Stimulated activated CD4-positive, alpha-beta T cell treated with anti-CD3 and anti-CD28 coated beads, Interleukin-12 subunit alpha, Interleukin-12 subunit beta, amount 100 ng/mL, for 4 hours (primary cell): Measurements from ENCODE around the gene ASCL5.

Experiments
- DNase-seq: peaks from one replicate; pipeline ENCODE4 v3.0.0-alpha.2; 2020

Gene ASCL5

DNA sequence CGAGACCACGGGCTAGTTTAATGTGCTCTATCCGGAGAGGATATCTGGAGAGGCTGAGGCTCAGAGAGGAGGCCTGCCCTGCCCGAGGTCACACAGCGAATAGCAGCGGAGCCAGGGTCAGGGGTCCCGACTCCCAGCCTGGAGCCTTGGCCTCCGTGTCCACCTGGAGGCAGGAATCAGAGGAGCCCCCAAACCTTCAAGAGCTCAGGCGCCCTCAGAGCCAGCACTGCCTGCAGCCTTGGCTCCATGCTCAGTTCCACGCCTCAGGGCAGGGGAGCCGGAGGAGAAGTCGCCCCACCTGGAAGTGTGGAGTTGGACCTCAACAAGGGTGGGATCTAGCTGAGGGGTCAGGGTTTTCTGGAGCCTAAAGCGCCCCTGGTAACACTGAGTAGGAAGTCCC, 2.0 kb upstream of the ASCL5 start:
- DNase-seq = no peak

GRCh38 chr1:201128476-201128875, 1.5 kb upstream of the ASCL5 start:
- DNase-seq = no peak

GRCh38 chr1:201127755-201128455, 921 bp upstream of the ASCL5 start:
- DNase-seq = no peak

DNA sequence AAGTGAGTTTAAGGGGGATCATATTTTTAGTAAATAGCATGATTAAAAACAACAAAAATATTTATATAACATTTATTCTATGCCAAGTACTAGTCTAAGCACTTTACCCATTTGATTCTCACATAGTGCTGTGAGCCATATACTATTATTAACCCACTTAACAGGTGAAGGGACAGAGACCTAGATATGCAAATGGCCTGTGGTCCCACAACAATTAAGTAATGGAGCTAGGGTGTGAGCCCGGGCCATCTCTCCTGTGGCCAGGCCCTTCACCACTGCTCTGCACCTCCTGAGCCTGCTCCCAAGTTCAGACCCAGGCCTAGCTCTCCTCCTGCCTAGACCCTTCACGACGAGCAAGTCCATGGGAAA, 537 bp downstream of the ASCL5 start:
- no peak for DNase-seq

DNA sequence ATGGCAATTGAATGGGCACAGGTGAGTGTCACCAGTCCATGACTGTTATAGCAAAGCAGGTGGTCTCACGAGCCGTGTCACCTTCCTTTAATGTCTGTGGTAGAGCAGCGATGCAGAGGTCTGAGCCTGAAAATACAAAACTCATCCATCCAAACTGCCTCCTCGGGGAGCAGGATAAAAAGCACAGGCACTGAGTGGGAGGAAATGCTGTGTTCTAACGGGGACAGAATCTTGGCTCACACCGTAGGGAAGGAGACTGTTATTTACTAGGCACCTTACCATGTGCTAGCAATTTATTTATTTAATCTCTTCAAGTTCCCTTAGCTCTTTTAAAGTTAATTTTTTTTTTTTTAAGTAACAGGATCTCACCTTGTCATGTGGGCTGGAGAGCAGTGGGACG, 1.2 kb downstream of the ASCL5 start:
- no peak for DNase-seq

DNA sequence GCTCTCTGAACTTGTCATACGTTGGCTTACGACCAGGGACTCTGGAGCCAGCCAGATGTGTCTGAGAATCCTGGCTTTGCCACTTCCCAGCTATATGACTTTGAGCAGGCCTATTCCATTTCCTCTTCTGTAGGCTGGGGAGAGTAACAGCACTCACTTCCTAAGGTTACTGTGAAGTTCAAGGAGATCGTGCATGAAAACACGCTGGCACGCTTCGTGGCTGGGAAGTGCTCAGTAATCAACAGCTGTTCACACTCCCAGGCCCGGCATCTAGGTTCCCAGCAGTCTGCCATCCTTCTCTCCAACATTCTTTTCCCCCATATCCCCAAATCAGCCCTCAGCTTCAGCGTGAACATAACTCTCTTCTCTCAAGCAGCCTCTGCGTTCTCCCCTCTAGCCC, 2.0 kb downstream of the ASCL5 start:
- no peak for DNase-seq

DNA sequence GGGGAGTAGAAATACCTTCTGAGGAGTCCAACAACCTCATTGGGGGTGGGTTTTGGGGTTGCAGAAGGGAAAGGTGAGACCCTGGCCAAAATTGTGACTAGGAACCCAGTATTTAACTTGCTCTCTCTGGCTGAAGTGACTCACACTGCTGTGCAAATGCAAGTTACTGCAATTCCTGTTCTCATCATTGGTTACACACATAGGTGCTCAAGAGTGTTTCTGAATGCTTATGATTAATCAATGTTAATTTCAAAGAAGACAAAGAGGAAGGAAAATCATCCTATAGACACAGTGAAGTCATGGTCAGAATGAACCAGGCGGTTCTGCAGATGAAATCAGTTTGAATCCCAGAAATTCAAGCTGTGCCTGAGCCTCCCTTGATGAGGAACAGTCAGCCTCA, 3.1 kb downstream of the ASCL5 start:
- DNase-seq = no peak

DNA sequence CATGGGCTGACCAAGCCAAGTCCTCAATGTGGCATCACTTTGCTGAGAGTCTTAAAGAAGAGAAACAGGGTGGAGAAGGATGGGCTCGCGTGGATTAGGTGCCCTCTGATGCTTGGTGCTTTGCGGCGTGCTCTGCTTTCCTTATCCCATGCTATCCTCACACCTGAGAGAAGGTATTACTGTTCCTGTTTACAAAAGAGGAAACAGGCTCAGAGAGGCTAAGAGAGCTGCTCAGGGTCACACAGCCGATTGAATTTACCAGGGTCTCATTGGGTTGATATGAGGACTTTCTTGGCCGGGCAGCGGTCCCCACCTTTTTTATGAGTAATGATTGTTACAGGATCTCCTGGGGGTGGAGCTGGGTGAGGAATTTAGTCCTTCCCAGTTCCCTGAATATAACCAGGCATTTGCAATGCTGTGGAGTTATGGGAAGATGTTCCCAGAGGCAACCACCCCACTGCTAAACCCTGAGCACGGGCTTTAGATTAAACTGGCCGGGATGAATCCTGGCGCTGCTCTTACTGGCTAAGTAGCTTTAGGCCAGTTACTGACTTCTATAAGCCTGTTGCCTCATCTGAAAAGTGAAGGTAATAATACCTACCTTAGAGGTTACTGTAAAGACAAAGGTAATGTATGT, 4.5 kb downstream of the ASCL5 start:
- DNase-seq = no peak

GRCh38 chr1:201119206-201120197, 7.5 kb downstream of the ASCL5 start:
- peak; percentile 32 for DNase-seq

DNA sequence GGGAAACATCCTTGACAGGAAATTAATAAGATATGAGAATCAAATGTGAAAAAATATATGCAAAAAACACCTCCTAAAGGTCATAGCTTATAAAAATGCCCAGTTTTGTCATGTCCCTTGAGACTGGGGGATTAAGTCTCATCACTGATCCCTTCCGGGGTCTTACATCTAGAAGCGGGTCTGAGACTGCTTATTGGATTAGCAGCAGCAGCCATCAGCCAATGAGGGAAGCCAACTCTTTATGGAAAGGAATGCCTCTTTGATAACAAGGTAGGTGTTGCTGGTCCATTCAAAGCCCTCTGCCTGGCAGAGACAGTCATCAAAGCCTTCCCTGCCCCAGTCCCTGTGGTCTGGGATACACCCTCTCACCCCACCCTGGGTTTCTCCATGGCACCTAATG, 10.9 kb downstream of the ASCL5 start:
- DNase-seq = no peak

GRCh38 chr1:201115390-201115937, 11.5 kb downstream of the ASCL5 start:
- no peak for DNase-seq

DNA sequence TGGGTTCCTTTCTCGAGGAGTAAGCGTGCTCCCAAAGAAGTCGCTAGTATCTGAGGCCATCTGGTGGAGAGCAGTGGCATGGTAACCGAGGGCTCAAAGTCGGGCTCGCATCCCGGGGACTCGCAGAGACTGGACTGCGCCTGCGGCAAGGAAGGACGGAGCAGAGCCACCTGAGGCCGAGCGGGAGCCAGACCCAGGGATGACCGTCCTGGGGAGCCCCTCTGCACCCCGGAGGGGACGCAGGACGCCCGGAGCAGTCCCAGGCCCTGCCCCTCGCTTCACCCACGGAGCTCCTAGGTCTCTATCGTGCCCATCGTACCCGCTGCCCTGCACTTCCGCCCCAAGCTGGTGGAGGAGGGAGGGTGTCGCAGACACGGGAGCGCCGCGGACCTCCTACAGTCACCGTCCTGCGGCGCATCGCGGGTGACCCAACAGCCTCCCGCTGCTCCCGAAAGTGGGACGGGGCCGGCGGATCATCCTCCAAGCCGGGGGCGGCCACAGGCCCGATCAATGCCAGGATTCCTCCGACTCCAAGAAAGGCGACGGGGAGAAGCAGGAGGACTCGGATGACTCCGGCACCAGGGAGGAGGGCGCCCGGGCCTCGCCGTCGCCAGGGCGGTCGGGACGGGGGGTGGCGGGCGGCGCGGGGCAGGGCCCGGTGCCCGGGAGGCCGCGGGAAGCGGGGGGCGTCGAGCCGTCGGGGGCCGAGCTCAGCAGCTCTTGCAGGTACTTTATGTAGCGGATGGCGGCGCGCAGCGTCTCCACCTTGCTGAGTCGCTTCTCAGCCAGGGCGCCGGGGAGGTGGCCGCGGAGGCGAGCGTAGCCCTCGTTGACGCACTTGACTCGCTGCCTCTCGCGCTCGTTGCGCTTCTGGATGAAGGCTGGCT, 12.5 kb downstream of the ASCL5 start:
- DNase-seq = peak; percentile 65

DNA sequence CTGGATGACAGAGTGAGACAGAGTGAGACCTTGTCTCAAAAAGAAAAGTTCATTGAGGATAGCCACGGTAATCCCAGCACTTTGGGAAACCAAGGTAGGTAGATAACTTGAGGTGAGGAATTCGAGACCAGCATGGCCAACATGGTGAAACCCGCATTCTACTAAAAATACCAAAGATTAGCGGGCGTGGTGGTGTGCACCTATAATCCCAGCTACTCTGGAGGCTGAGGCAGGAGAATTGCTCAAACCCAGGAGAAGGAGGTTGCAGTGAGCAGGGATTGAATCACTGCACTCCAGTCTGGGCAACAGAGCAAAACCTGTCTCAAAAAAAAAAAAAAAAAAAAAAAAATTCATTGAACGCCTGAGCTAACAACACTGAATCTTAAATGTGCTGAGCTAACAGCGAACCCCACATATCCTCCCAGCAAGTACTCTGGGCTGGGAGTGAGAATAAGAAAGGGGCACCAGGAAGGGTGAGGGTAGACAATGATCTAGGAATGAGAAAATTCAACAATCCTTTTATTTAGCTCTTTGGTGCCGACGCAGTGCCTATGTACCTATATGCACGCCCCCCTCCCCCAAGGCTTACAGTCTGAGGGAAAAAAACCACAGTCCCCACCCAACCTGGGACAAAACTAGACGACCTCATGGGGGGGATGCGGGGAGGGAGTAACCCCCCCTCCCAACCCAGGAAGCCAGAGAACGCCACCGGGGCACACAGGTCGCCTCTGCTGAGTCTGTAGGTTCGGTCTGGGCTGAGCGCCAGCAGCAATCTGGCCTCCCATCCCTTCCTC, 13.3 kb downstream of the ASCL5 start:
- no peak for DNase-seq

GRCh38 chr1:201112926-201113325, 14.1 kb downstream of the ASCL5 start:
- no peak for DNase-seq

GRCh38 chr1:201112173-201112731, 14.7 kb downstream of the ASCL5 start, which contains the start of gene CACNA1S:
CACNA1S (minus strand) TSS chr1:201112426; CDS start chr1:201112339, 87 bp downstream.
- DNase-seq = no peak

DNA sequence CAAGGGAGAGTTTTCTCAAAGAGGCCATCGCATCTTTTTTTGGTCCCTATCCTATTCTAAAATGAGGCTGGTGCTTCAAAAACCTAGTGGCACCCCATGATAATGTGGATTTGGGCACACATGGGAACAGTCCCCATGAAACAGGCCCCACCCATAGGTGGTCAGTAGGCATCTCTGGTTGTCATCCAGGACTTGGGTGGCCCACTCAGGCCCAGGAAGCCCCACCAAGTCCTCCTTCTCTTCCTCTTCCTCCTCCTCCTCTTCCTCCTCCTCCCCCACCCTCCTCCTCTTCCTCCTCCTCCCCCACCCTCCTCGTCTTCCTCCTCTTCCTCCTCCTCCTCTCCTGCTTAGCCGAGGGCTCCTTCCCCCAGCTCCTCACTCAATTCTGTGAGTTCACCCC, 15.3 kb downstream of the ASCL5 start:
- no peak for DNase-seq

DNA sequence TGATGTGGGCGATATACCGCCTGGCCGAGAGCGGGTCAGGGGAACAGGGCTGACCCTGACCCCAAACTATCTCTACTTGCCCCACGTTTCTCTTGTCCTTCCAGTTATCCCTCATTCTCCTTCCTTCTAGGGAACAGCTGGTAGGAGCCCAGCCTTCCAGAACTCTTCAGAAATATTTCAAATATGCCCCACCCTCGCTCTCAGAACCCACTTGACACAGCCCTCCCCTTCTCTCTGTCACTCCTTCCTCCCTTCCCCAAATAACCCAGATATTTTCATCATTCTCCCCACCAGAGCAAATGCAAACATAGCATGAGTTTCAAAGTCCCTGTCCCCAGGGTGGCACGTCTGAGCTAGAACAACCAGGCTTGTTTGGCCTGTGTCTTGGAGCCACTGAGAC, 15.8 kb downstream of the ASCL5 start:
- DNase-seq = no peak

DNA sequence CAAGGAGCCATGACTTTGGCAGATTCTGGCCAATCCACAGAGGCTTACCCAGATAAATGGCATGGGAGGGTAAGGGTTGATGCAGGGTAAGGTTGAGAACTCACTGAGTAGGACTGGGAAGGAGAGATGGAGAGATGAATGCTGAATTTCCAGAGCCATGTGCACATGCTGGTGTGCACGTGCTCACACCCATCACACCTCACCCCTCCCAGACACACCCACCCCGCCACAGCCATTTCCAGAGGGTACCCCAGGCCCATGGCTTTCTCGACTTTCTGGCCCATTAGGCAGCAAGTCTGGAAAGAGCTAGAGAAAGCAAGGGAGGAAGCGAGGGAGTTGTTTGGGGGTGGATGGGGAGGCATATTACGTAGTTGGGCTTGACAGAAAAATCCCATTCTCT, 16.4 kb downstream of the ASCL5 start:
- DNase-seq = no peak

DNA sequence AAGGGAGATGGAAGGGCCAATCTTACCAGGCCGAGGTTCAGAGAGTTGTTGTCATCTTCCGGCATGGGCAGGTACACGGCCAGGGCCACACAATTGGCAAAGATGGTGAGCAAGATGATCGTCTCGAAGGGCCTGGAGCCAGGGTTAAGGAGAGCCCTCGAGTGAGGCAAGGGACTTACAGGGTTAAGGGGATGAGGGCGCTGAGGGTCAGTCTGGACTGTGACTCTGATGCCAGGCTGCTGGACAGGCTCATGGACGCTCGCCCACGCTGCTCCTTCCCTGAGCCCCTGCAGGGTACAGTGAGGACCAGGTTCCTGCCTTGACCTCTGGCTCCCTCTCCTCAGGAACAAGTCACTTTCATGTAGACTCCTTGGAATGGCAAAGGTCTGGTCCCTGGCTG, 16.8 kb downstream of the ASCL5 start:
- no peak for DNase-seq

GRCh38 chr1:201109651-201110050, 17.3 kb downstream of the ASCL5 start:
- DNase-seq = no peak

DNA sequence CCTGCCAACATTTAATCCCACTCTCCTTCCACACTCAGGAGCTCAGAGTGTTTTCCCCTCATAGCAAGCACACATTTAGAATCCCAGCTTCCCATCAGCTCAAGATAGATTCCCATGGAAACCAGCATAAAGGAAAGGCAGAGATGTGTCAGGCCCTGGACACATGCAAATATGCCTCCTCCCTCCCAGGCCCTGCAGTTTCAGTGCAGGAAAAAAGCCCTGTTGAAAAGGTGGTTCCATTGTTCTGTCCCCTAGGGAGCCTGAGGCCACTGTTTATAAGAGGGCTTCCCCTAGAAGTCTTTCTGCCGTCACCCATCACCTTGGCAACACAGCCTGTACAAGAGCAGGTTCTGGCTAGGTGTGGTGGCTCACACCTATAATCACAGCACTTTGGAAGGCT, 18.4 kb downstream of the ASCL5 start:
- no peak for DNase-seq
